Kidney (tissue), 14 donors: ENCODE results near the gene MYO19. TPM values are rescaled to one million over a fixed set of nuclear protein-coding genes. Genes with fewer than 3 reads are reported as not detected.

Experiments
- DNase-seq, 5 donors: peaks; one replicate each; pipeline ENCODE4 v3.0.0-alpha.2; 2013 to 2020
- FAIRE-seq: peaks from 2 replicates; lab custom pipeline; 2012; peaks lifted over from hg19 to GRCh38; lab: Jason Lieb, UNC
- H3K27ac ChIP-seq, 2 donors: one replicate each; pipeline ENCODE4 v1.7.0; 2013; ENCODE audit warnings: low read depth in 2 of 2, low read length in 2 of 2, inconsistent platforms in 1 of 2
- H3K27me3 ChIP-seq: one replicate; pipeline ENCODE4 v1.7.1; 2013; ENCODE audit warnings: low read length, inconsistent platforms; ENCODE audit not compliant: control insufficient read depth, insufficient read depth
- H3K36me3 ChIP-seq, 3 donors: one replicate each; pipeline versions ENCODE4 v1.7.0 to v1.7.1; 2013; ENCODE audit warnings: low read length in 3 of 3, control low read depth in 1 of 3, inconsistent platforms in 1 of 3; ENCODE audit not compliant: insufficient read depth in 3 of 3, control insufficient read depth in 2 of 3
- H3K4me1 ChIP-seq, 3 donors: one replicate each; pipeline versions ENCODE4 v1.7.0 to v1.7.1; 2013; ENCODE audit warnings: low read length in 3 of 3, inconsistent platforms in 1 of 3, low read depth in 1 of 3; ENCODE audit not compliant: control insufficient read depth in 2 of 3, insufficient read depth in 2 of 3
- H3K4me3 ChIP-seq, 3 donors: one replicate each; pipeline versions ENCODE4 v1.7.0 to v1.8.1; 2013; ENCODE audit warnings: low read length in 3 of 3, control low read depth in 1 of 3, inconsistent platforms in 1 of 3
- H3K9ac ChIP-seq, 3 donors: one replicate each; pipeline versions ENCODE4 v1.7.0 to v1.7.1; 2013; ENCODE audit warnings: low read length in 3 of 3, control low read depth in 1 of 3, inconsistent platforms in 1 of 3
- H3K9me3 ChIP-seq, 3 donors: one replicate each; pipeline versions ENCODE4 v1.7.0 to v1.7.1; 2013; ENCODE audit warnings: low read length in 3 of 3, control low read depth in 1 of 3, inconsistent platforms in 1 of 3; ENCODE audit not compliant: control insufficient read depth in 2 of 3, insufficient read depth in 1 of 3
- CTCF ChIP-seq: IDR thresholded peaks from 3 replicates; pipeline ENCODE4 v1.5.1; 2012; ENCODE audit warnings: mild to moderate bottlenecking, moderate library complexity, borderline replicate concordance; ENCODE audit not compliant: insufficient read depth; ENCODE audit errors: extremely low read depth
- intact Hi-C: fragments of 100-400 bp; cut with DNase I; formaldehyde crosslinking; loops from one replicate; pipeline ENCODE4 v1.11.1; 2022
- polyA plus RNA-seq: library from polyadenylated mRNA; stranded (reverse); fragments of 350-450 nt; fragmentation: Illumina TruSeq; extraction: RNeasy Lipid Tissue Mini Kit (QIAGEN cat#74804); gene quantifications from one replicate; pipeline ENCODE4 v1.2.3, GENCODE V29; 2014; ENCODE audit warnings: low read depth, low replicate concordance; ENCODE audit not compliant: insufficient read depth
- total RNA-seq: library from RNA; stranded (reverse); fragmentation: NEBNext Ultra II Directional; extraction: Animal tissue kit (Norgen Biotek cat#: 25700); gene quantifications from one replicate; pipeline ENCODE4 v1.2.1, GENCODE V29; 2021
- donor health status: control.
- donor health status: control.
- donor health status: control.
- donor health status: control.
- donor health status: control.
- donor health status: DM: yes; HTN: yes; CAD: no.
- donor health status: Normal renal cell carcinoma (clear cell type).

Gene MYO19
- total and polyA plus RNA-seq, 2 donors from 2014 or later, result 28.9 to 74.7 TPM

GRCh38 chr17:36481829-36482228, 52.8 kb downstream of the MYO19 start:
- no peak overlapping the region for H3K4me3 ChIP-seq
- no peaks in the 10 kb centered on the region for H3K36me3 ChIP-seq
- no peak overlapping the region for H3K27ac ChIP-seq
- intact Hi-C loops, result no loop called here
- H3K27me3 ChIP-seq, result peaks cover 6% of the 10 kb centered on the region
- no peaks in the 10 kb centered on the region for H3K9me3 ChIP-seq
- no peak for TF ChIP-seq CTCF
- FAIRE-seq (no peak), DNase-seq (no peak)
- peaks cover 0 to 15% (median 8%) of the 10 kb centered on the region in 3 donors for H3K4me1 ChIP-seq
- H3K9ac ChIP-seq, result no peak overlapping the region

- H3K4me3 ChIP-seq, result no peak overlapping the region
- no peak overlapping the region for H3K9ac ChIP-seq
- DNase-seq (no peak), FAIRE-seq (no peak)
- no peaks in the 10 kb centered on the region for H3K27me3 ChIP-seq
- intact Hi-C loops, result no loop called here
- no peaks in the 10 kb centered on the region for H3K4me1 ChIP-seq
- H3K36me3 ChIP-seq, result no peaks in the 10 kb centered on the region
- H3K27ac ChIP-seq, result no peak overlapping the region
- H3K9me3 ChIP-seq, result no peaks in the 10 kb centered on the region
- TF ChIP-seq CTCF, result no peak
Observed at GRCh38 chr17:36475346-36475970, 59.2 kb downstream of the MYO19 start.

GRCh38 chr17:36474571-36474970, 60.1 kb downstream of the MYO19 start:
- Histone ChIP-seq H3K4me1 (no peaks in the 10 kb centered on the region), H3K27ac (no peak overlapping the region), H3K9ac (no peak overlapping the region), H3K4me3 (no peak overlapping the region), H3K9me3 (no peaks in the 10 kb centered on the region), H3K27me3 (no peaks in the 10 kb centered on the region), H3K36me3 (no peaks in the 10 kb centered on the region)
- no peak for TF ChIP-seq CTCF
- FAIRE-seq (no peak), DNase-seq (no peak)
- intact Hi-C loops, result no loop called here

- Histone ChIP-seq H3K4me3 (no peak overlapping the region), H3K9ac (no peak overlapping the region), H3K9me3 (no peaks in the 10 kb centered on the region), H3K27me3 (no peaks in the 10 kb centered on the region), H3K4me1 (no peaks in the 10 kb centered on the region), H3K27ac (no peak overlapping the region), H3K36me3 (no peaks in the 10 kb centered on the region)
- DNase-seq (no peak), FAIRE-seq (no peak)
- intact Hi-C loops, result no loop called here
- TF ChIP-seq CTCF, result no peak
Observed at GRCh38 chr17:36470499-36470898, 64.2 kb downstream of the MYO19 start.
